ENCODE results near the gene TUSC7.

- no peak for TF ChIP-seq CTCF (conservative IDR thresholded peaks at IDR 0.05; ENCODE audit: low read depth, low read length)
- no peak for TF ChIP-seq EZH2 (IDR thresholded peaks at IDR 0.05; ENCODE audit: low read length, unreplicated experiment)
- no peak for TF ChIP-seq EZH2phosphoT487 (IDR thresholded peaks at IDR 0.05; ENCODE audit: borderline replicate concordance, low read length)
Measured at GRCh38 chr3:116757315-116757714, 47.7 kb downstream of the TUSC7 start.
